ENCODE measurements around the gene THRA. TPM values are rescaled to one million over a fixed set of nuclear protein-coding genes. Genes with fewer than 3 reads are reported as not detected.

The THRA gene
- polyA plus RNA-seq, 1 donor (not counting 4 experiments of a cell fraction or from before 2014, with no cell fraction given) = 4.5 TPM

- peaks cover 26 to 47% of the 10 kb centered on the region in 2 experiments for H3K36me3 ChIP-seq (ENCODE audit: control insufficient read depth in 2 of 2, extremely low read depth in 1 of 2, insufficient read depth in 2 of 2, low read length in 2 of 2)
- no peak overlapping the region for H3K27ac ChIP-seq (ENCODE audit: control insufficient read depth, insufficient read depth, low read length)
- DNase-seq (ENCODE audit: low read depth, low spot score) (no peak), FAIRE-seq (peak; percentile 29)
- peaks cover 4% of the 10 kb centered on the region for H3K79me2 ChIP-seq (ENCODE audit: control insufficient read depth, insufficient read depth, low read length)
- no peak overlapping the region for H3K9ac ChIP-seq (ENCODE audit: control insufficient read depth, extremely low read depth, insufficient read depth, low read length)
- no peaks in the 10 kb centered on the region for H4K20me1 ChIP-seq (ENCODE audit: control insufficient read depth, extremely low read depth, insufficient read depth, low read length)
- H3K4me1 ChIP-seq (ENCODE audit: control insufficient read depth, extremely low read depth, insufficient read depth, low read length) = peaks cover 30% of the 10 kb centered on the region
- TF ChIP-seq CTCF (optimal IDR thresholded peaks at IDR 0.05 in 1 of 3, IDR thresholded peaks at IDR 0.05 in 1 of 3, conservative IDR thresholded peaks at IDR 0.05 in 1 of 3; ENCODE audit: extremely low read depth in 1 of 3, insufficient read depth in 2 of 3, low read length in 3 of 3) (no peak), EZH2 (IDR thresholded peaks at IDR 0.05; ENCODE audit: low read length) (no peak)
- H3K4me3 ChIP-seq (ENCODE audit: control insufficient read depth in 2 of 3, extremely low read depth in 1 of 3, insufficient read depth in 2 of 3, low read depth in 1 of 3, low read length in 3 of 3) = no peak overlapping the region
- no peak overlapping the region for H3K4me2 ChIP-seq (ENCODE audit: control insufficient read depth, extremely low read depth, insufficient read depth, low read depth, low read length)
- no peaks in the 10 kb centered on the region for H3K9me1 ChIP-seq (ENCODE audit: control insufficient read depth, extremely low read depth, insufficient read depth, low read length)
- H2AFZ ChIP-seq (ENCODE audit: control insufficient read depth, low read length) = no peak overlapping the region
- dilution Hi-C loops (cut with MboI; ENCODE audit: extremely low pct_ligation_motif_present, low sequenced_read_pairs) = no loop called here
- H3K27me3 ChIP-seq (ENCODE audit: control insufficient read depth, extremely low read depth, insufficient read depth, low read length) = no peaks in the 10 kb centered on the region
- H3K9me3 ChIP-seq (ENCODE audit: control insufficient read depth, low read depth, low read length) = no peaks in the 10 kb centered on the region
Observed at GRCh38 chr17:40093580-40094201, 30.9 kb downstream of the THRA start.

GRCh38 chr17:40094874-40095273, 32.1 kb downstream of the THRA start:
- Histone ChIP-seq H3K36me3 (ENCODE audit: control insufficient read depth in 2 of 2, extremely low read depth in 1 of 2, insufficient read depth in 2 of 2, low read length in 2 of 2) (peaks cover 26 to 48% of the 10 kb centered on the region in 2 experiments), H4K20me1 (ENCODE audit: control insufficient read depth, extremely low read depth, insufficient read depth, low read length) (no peaks in the 10 kb centered on the region), H3K4me3 (ENCODE audit: control insufficient read depth in 2 of 3, extremely low read depth in 1 of 3, insufficient read depth in 2 of 3, low read depth in 1 of 3, low read length in 3 of 3) (no peak overlapping the region), H3K4me1 (ENCODE audit: control insufficient read depth, extremely low read depth, insufficient read depth, low read length) (peaks cover 32% of the 10 kb centered on the region), H3K27ac (ENCODE audit: control insufficient read depth, insufficient read depth, low read length) (no peak overlapping the region), H3K9ac (ENCODE audit: control insufficient read depth, extremely low read depth, insufficient read depth, low read length) (no peak overlapping the region), H3K4me2 (ENCODE audit: control insufficient read depth, extremely low read depth, insufficient read depth, low read depth, low read length) (no peak overlapping the region), H3K9me1 (ENCODE audit: control insufficient read depth, extremely low read depth, insufficient read depth, low read length) (no peaks in the 10 kb centered on the region), H3K27me3 (ENCODE audit: control insufficient read depth, extremely low read depth, insufficient read depth, low read length) (no peaks in the 10 kb centered on the region), H3K9me3 (ENCODE audit: control insufficient read depth, low read depth, low read length) (no peaks in the 10 kb centered on the region), H3K79me2 (ENCODE audit: control insufficient read depth, insufficient read depth, low read length) (peaks cover 10% of the 10 kb centered on the region), H2AFZ (ENCODE audit: control insufficient read depth, low read length) (no peak overlapping the region)
- dilution Hi-C loops (cut with MboI; ENCODE audit: extremely low pct_ligation_motif_present, low sequenced_read_pairs) = no loop called here
- FAIRE-seq (no peak), DNase-seq (ENCODE audit: low read depth, low spot score) (no peak)
- no peak for TF ChIP-seq EZH2 (IDR thresholded peaks at IDR 0.05; ENCODE audit: low read length)
- TF ChIP-seq CTCF (optimal IDR thresholded peaks at IDR 0.05 in 1 of 3, IDR thresholded peaks at IDR 0.05 in 1 of 3, conservative IDR thresholded peaks at IDR 0.05 in 1 of 3; ENCODE audit: extremely low read depth in 1 of 3, insufficient read depth in 2 of 3, low read length in 3 of 3) = no peak
